VCaP (cell line): ENCODE measurements around the gene MACF1.
"Not testable (repeated sequence)": the region's sequence is repeated elsewhere in the genome, so short reads cannot be mapped to it uniquely, and the experiment has no call there.

Source experiments
- H3K27ac ChIP-seq: fragments of 450-650 bp; 2 replicates; pipeline ENCODE4 v1.5.1; 2017
- TF ChIP-seq, protein P1 (sequence below): fragments of 450-650 bp; conservative IDR thresholded peaks from 2 replicates; pipeline ENCODE4 v1.5.1; 2017; ENCODE audit warnings: mild to moderate bottlenecking, moderate library complexity

Gene MACF1, protein sequence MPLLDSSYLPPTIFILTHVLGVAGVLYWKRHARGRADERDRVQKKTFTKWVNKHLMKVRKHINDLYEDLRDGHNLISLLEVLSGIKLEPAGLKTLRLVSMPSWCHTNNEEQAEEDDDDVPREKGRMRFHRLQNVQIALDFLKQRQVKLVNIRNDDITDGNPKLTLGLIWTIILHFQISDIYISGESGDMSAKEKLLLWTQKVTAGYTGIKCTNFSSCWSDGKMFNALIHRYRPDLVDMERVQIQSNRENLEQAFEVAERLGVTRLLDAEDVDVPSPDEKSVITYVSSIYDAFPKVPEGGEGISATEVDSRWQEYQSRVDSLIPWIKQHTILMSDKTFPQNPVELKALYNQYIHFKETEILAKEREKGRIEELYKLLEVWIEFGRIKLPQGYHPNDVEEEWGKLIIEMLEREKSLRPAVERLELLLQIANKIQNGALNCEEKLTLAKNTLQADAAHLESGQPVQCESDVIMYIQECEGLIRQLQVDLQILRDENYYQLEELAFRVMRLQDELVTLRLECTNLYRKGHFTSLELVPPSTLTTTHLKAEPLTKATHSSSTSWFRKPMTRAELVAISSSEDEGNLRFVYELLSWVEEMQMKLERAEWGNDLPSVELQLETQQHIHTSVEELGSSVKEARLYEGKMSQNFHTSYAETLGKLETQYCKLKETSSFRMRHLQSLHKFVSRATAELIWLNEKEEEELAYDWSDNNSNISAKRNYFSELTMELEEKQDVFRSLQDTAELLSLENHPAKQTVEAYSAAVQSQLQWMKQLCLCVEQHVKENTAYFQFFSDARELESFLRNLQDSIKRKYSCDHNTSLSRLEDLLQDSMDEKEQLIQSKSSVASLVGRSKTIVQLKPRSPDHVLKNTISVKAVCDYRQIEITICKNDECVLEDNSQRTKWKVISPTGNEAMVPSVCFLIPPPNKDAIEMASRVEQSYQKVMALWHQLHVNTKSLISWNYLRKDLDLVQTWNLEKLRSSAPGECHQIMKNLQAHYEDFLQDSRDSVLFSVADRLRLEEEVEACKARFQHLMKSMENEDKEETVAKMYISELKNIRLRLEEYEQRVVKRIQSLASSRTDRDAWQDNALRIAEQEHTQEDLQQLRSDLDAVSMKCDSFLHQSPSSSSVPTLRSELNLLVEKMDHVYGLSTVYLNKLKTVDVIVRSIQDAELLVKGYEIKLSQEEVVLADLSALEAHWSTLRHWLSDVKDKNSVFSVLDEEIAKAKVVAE (N-terminal part only)

DNA sequence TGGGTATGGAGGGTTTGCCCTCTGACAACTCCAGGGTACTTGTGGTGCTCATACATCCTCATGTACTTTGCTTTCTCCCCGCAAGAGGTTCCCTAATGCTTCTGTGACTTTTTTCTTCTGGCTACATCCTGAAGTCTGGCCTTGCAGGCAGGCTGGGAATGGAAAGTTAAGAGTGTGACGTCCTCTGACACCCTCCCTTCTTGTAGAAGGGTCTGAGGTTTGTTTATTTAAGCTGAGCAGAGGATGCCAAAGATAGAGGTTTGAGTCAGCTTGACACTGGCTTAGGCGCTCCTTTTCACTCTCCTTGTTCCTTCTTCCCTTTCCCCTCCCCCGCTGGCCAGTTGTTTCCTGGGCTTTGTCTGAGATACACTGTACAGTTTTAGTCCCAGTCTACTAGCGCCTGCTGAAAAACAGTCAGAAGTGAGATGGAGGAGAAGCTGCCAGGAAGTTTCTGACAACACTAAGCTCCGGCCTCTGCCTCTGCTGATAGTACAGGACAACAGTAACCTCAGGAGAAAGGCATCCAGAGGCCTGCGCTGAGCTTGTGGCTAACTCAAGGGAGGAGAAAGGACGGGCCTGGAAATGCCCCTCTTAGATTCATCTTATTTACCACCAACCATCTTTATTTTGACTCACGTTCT lies at the start of gene MACF1:
MACF1 (plus strand) TSS at position 255 of the 641 bp plus-strand sequence; CDS start at position 583, 328 bp downstream.
- no peak within 1 kb of the TSS for H3K27ac ChIP-seq
- TF ChIP-seq, protein P1, sequence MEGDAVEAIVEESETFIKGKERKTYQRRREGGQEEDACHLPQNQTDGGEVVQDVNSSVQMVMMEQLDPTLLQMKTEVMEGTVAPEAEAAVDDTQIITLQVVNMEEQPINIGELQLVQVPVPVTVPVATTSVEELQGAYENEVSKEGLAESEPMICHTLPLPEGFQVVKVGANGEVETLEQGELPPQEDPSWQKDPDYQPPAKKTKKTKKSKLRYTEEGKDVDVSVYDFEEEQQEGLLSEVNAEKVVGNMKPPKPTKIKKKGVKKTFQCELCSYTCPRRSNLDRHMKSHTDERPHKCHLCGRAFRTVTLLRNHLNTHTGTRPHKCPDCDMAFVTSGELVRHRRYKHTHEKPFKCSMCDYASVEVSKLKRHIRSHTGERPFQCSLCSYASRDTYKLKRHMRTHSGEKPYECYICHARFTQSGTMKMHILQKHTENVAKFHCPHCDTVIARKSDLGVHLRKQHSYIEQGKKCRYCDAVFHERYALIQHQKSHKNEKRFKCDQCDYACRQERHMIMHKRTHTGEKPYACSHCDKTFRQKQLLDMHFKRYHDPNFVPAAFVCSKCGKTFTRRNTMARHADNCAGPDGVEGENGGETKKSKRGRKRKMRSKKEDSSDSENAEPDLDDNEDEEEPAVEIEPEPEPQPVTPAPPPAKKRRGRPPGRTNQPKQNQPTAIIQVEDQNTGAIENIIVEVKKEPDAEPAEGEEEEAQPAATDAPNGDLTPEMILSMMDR: no peak

DNA sequence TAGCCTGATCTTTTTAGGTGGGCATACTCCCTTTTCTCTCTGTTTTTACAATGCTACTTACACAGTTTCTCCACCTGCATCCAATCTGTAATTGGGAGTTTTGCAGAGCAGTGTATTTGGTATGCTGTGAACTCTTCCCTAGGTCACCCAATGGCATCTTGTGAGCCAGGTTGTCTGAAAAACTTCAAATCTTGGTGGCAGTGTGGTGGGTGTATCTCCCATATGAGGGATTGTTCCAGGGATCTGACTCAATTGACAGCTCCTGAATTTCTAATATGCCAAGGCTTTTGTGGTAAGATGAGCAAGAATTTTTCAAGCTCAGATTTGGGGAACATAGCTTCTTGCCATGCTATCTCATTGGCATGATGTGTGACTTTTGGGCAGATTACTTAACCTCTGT lies 47.2 kb upstream of the MACF1 start:
- H3K27ac ChIP-seq: peak overlapping the region; percentile 81
- TF ChIP-seq, protein P1: no peak

DNA sequence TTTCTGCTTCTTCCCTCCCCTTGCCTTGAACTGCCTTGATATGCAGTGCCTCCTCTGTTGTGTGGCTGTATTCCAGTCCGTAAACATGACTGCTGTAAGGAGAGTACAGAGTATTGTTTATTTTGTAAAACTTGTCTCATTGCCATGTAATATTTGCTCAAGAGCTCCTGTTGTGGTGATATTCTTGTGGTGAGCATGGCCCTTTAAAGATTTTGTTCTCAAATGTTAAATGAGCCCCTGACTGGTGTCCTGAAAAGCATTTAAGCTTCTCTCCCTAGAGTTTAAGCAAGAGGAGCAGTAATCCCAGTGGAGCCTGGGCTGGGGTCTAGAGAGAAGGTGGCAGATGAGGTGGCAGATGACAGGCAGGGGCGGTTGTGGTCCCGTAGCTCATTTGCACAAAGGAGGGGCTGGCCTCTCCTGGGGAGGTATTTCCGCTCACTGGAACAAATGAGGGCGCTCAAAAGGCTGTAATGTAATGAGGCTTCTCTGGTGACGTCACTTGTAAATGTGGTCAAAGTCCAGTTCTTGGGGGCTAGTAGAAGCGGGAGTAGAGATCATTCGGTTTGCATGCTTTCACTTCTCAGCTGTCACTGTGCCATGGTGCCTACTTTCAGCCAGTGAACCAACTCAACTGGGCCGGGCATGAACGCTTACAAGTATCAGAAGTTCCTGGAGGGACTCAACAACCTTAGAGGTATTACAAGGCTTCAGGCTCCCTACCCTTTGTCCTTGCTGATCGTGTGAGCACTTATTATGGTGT lies 46.0 kb upstream of the MACF1 start:
- H3K27ac ChIP-seq: peak overlapping the region; percentile 81
- TF ChIP-seq, protein P1: peak; percentile 38

DNA sequence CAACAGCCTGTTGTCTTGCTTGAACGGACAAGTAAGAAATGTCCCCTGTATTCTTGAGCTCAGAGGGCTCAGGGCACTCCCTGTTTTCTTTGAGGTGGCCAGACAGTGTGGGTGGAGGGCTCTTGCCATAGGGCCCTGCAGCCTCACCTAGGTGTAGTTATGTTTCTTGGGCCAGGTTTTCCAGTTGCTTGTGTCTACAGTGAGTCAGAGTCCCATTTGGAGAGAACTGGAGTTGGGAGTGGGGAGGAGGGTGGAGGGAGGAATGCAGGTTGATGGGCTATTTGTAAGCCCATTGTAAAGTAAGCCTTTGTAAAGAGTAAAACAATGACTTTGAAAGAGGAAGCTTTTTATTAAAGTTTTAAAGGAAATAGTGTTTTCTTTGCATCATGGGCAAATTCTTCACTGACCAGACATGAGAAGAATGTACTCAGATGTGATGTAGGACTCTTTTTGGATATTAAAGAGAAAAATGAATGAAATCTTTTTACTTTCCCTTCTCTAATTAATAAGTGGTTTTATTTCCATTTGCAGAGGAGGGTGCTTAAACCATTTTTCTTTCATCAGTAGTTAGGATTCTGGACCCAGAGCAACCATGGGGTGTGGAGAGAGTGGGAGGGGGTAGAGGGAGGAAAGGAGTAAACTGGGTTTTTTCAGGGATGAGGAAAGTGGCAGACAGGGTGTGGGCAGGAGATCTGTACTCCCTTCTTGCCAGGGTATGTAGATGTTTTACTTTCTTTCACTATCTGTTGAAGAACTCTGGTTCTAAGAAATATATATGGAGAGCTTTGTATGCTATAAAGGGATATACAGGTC lies 45.1 kb upstream of the MACF1 start:
- TF ChIP-seq, protein P1: no peak
- H3K27ac ChIP-seq: peak overlapping the region; percentile 81

DNA sequence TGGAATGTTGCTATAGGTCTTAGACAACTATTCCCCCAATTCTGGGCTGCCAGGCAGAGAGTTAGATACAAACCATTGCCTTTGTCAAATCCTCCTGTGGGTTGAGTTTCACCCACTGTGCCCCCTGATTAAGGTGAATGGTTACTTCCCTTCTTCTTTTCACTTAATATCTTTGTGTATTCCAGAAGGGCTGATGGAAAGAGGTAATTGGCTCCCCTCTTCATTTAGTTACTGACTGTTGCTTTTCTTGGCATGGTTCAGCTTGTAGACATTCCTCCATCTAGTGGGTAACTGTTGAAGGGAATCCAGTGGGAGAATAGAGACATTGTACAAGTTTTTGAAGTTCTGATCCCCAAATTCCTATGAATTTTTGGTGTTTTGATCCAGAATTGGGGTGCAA lies 43.8 kb upstream of the MACF1 start:
- H3K27ac ChIP-seq: no peak overlapping the region
- TF ChIP-seq, protein P1: no peak

DNA sequence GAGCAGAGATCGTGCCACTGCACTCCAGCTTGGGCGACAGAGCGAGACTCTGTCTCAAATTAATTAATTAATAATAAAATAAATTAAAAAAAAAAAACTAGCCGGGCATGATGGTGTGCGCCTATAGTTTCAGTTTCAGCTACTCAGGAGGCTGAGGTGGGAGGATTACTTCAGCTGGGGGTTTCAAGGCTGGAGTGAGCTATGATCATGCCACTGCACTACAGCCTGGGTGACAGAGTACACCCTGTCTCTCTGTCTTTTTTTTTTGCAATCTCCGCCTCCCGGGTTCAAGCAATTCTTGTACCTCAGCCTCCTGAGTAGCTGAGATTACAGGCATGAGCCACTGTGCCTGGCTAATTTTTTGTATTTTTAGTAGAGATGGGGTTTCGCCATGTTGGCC lies 42.7 kb upstream of the MACF1 start:
- H3K27ac ChIP-seq: not testable (repeated sequence)
